HG03064 (cell line): ENCODE results near the gene ISLR.
A peak's percentile ranks its signal among the peaks of the same experiment; 100 is the strongest.
"Not testable (repeated sequence)": the region's sequence is repeated elsewhere in the genome, so short reads cannot be mapped to it uniquely, and the experiment has no call there.

Source experiments
- ATAC-seq: cut with Tn5 transposase; IDR thresholded peaks from one replicate; pipeline ENCODE4 v1.9.1; 2021; ENCODE audit warnings: low read depth; ENCODE audit not compliant: unreplicated experiment

ISLR gene

DNA sequence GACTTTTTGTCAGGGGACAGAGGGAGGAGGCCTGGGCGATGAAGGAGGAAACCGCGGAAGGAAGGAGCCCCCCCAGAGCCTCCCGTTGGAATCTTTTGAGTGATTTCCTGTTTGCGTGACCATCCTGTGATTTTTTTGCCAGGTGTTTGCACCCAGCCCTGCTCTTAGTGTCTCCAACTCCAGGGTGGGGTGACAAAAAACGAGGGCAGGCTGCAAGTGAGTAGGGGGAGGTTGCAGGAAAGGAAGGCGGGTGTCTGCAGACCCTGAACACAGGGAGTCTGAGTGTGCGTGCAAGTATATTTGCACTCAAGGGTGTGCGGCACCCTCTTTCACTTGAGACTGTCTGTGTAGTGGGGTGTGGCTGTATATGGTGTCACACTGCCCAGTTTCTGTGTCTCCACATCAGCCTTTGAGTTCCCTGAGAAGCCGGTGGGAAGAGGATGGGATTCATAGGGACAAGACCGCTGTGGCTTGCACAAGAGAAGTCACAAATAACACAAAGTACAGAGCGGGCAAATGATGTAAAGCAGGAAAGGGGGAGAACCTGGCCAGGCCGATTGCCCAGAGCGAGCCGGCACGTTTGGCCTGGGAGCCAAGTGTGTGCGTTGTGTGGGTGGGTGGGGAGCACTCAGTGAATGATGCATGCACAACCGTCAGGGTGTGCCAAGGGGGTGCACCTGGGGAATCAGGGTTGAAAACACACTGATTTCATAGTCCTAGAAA lies 36.5 kb upstream of the ISLR start:
- no peak for ATAC-seq

DNA sequence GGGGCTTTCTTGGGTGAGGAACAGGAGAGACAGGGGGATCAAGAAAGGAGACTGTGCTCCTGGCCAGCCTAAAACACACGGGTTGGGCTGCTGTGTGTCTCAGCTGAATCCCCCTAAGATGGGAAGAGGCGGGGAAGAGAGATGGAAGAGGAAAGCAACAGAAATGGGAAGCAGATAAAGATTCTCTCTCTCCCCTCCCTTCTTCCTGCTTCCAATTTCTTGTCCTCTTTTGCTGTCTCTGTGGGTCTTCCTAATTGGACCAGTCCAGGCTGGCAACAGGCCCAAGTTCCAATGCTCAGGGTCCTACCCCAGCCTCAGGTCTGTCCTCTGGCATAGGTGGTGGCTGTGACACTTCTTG lies 36.0 kb upstream of the ISLR start:
- ATAC-seq: no peak

DNA sequence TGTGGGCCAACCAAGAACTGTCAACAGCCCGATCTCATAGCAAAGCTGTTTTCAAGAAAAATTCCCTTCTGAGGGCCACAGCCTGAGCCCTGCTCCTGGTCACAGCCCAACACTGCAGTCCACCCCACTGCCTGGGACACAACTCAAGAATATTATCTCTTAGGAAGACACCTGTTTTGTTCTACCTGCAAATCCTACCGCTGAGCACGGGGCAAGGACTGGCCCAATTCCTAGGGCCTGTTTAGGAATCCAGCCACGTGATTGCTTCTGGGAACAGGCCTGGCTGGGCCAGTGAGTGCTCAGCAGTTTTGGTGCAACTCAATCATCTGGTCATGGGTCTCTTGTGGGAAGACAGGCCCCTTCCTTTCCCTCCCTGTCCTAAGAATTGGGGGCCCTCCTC lies 34.9 kb upstream of the ISLR start:
- no peak for ATAC-seq

DNA sequence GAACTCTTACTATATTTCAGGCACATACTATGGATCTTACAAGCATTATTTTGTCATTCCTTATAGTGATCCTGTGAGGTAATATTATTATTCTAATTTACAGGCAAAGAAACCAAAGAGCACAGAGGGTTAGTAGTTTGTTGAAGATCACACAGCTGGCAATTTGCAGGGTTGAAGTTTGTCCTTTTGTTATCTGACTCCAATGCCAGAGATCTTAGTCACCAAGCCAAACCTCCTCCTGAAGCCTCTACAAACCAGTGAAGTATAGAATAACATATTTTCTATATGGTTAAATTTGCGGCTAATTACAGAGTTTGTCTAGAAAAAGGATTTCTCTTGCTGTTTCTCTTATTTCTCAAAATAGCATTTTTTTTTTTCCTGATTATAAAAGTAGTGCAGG lies 31.9 kb upstream of the ISLR start:
- no peak for ATAC-seq

DNA sequence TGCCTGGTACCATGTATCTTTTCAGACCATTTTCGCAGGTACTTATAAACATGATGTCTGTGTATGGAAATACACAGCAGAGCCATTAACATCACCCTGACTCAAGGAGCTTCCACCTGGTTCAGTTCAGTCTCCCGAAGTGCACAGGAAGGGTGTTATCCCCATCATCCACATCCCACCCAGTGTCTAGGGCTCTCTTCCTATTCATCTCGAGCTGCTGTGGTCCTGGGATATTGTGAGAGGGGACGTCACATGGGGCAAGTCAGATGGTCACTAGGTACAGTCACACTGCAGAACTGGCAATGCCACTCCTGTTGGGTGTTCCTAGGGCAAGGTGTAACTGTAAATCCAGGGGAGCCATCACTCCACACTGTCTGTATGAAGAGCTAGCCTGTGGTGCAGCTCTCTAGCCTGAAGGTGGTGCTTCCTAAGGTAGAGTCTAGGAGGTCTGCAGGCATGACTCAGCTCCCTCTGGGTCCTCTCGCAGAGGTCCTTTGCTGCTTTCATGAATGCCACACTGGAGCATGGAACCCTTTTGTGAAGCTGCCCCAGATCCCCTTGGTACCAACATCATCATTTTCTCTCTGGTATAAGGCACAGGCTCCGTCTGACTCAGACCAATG lies 29.2 kb upstream of the ISLR start:
- no peak for ATAC-seq

DNA sequence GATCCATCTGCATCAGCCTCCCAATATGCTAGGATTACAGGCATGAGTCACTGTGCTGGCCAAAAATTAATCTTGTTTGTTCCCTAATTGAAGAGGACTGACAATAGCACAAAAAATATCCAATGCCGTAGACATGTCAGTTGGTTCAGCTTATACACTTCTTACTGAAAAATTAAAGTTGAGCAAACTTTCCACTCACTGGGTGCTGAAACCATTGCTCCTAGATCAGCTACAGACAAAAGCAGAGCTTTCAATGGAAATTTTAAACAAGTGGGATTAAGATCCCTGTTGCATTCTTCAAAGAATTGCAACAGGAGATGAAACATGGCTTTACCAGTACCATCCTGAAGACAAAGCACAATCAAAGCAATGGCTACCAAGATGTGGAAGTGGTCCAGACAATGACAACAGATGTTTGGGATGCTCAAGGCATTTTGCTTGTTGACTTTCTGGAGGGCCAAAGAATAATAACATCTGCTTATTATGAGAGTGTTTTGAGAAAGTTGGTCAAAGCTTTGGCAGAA lies 27.2 kb upstream of the ISLR start:
- ATAC-seq: no peak

DNA sequence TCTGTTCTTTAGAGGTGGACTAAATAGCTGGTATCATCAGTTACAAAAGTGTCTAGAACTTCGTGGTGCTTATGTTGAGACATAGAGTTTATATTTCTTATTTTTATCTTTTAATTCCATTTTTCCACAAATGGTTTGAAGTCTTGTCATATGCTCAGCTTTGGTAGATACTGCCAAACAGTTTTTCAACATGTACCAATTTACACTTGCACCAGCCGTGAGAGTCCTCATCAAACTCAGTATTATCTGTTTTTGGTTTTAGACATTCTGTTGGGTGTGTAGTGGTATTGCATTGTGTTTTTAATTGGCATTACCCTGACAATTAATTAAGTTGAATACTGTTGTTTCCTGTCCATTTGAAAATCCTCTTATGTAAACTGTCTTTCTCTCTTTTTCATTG lies 26.5 kb upstream of the ISLR start:
- no peak for ATAC-seq

DNA sequence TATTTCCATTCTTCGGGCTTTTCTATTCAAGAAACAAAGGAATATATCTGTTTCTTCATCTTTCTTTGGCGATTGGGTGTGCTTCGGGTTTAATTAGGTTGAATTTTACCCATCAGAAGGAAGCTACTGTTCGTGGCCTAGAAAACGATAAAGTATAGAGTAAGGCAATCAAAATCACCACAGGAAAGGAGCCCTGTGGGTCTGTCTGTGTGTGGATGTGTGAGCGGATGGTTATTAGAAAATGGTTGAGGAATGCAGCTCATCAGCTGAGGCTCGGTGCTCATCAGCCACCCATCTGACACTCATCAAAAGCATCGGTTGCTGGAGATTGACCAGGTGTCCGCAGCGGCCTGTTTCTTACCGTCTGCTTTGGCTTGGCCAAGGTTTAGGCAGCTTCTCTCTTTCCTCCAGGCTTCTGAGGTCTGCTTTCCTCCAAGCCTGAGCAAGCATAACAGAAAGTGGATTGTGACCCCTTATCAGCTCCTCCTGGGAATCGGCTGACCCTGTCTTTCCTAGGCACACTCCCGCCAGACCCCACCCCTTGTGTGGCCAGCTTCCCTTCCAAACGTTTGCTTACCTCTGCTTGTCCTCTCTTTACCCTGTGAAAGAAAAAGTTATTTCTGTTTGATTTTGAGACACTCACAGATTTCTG lies 17.6 kb upstream of the ISLR start:
- no peak for ATAC-seq

DNA sequence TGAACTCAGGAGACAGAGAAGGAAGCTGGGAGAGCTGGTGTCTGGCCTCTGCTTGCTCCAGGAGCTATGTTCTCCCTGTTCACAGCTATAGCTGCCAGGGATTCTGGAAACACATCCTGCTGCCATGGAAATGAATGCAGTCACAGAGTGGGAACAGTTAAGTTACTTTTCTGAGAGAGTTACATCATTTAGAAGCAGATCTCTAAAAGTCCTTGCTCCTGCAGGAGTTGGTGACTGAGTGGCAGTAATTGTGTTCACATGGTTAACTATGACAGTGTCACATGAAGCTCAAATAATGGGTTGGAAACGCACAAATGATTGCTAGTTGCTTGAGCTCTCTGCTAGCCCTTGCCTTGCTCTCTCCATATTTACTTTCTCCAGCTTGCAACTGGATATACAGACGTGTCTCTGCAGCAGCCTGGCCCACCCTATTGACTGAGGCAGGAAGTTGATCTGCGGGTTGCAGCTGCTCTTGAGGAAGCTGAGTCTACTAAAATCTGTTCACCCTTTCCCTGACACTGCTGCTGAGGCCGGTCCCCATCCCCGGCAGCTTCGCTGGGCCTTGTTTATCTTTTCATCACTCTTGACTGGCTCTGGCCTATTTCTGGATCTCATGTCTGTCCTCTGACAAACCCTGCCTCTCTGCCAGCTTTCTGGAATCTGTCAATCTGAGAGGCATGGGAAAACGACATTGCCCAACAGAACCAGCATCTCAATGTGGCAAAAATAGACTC lies 16.7 kb upstream of the ISLR start:
- no peak for ATAC-seq

DNA sequence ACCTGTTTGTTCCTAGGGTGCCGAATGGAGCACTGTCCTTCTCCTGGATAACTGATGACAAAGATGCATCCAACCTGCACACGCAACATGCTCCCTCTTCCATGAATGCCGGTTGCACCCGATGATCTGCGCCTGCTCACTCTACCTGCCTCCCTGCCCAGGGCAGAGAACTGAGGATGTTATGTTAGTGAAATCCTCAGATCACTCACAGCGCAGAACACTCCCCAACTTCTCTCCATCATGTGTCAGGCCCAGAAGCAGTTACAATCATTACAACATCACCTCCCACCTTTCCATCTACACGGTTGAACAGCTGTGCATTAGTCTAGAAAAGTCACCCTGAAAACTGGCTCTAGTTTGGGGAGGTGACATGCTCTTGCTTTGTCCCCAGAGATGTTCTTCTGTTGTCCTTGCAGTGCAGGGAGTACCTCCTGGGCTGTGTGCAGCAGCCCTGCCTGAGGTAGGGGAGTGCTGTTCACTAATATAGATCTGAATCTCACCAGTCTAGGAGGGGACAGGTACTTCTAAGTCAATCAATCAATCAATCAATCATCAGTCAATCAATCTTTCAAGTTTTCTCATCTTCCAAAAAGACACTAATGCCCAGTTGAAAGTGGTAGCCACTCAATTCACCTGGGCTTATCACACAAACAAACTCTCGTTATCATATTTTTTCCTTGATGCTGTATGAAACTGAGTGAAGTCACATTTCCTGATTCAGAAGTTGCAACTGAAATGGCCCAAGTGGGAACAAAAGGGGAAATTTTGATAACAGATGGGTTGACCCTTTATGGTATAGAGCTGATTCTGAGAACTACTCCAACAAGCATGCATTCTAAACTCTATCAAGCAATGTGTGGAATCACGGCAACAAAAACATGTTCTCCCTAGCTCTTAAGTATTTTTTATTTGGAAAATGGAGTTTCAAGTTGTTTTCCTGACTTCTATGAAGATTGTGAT lies 15.4 kb upstream of the ISLR start:
- ATAC-seq: no peak

DNA sequence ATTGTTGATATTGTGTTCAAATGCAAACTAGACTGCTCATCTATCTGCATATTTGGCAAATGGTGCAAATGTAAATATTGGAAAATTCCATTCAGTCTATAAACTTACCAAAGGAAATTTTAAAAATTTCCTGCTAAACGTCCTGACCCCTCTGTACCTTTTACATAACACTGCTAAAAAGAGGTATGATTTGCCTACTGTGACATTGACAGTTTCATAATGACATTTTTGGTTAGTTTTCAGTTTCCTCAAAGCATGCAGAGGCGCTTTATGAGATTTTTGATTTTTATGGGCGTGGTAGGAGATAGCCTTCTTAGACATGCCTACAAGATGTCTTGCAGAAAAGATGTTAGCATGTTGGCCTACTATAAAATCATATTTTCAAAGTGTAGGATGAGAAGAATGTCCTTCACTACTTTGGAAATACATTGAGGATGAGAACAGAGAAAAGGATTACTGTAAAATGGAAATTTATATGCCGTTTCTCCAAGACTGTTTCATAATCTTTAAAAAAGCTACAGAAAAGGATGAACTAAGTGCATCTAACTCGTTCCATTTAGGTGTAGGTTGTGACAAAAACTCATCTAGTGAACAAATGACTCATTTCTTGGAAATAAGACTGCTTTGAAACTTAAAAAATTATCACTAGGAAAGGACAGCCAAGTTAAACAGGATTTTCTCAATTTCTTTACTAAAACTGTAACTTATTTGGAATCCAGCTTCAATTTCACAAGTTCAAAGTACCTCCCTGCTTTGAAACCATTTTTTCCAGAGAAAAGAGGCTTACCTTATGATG lies 14.5 kb upstream of the ISLR start:
- peak; percentile 65 for ATAC-seq

DNA sequence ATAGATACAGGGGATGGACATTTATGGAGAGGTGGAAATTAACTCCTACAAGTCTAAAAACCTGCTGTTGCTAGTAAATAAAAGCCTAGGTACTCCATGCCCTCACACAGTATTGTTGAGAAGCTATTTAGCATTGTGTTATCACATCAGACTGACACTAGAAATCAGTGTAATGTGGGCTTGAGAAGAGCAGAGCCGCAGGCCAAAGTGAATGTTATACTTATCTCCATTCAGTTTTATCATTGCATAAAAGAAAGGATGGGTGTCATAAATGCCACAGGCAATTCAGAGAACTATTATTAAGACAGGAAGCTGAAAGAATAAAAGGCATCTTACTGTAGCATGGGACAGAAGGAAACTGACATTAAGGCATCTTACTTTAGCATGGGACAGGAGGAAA lies 13.7 kb upstream of the ISLR start:
- ATAC-seq: no peak

DNA sequence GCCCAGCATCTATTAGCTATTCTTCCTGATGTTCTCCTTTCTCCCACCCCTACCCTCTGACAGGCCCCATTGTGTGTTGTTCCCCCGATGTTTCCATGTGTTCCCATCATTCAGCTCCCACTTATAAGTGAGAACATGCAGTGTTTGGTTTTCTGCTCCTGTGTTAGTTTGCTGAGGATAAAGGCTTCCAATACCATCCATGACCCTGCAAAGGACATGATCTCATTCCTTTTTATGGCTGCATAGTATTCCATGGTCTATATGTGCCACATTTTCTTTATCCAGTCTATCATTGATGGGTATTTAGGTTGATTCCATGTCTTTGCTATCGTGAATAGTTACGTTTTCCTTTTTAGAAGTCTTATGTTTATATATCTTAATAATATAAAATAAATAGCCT lies 13.1 kb upstream of the ISLR start:
- not testable (repeated sequence) for ATAC-seq

DNA sequence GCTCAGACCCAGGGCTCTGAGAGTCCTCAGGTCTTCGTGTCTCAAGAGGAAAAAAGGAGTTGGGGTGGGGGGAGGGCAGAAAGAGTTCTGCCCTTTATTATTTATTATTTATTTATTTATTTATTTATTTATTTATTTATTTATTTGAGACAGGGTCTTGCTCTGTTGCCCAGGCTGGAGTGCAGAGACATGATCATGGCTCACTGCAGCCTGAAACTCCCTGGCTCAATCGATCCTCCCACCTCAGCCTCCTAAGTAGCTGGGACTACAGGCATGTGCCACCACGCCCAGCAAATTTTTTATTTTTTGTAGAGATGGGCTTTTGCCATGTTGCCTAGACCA lies 11.3 kb upstream of the ISLR start:
- not testable (repeated sequence) for ATAC-seq

DNA sequence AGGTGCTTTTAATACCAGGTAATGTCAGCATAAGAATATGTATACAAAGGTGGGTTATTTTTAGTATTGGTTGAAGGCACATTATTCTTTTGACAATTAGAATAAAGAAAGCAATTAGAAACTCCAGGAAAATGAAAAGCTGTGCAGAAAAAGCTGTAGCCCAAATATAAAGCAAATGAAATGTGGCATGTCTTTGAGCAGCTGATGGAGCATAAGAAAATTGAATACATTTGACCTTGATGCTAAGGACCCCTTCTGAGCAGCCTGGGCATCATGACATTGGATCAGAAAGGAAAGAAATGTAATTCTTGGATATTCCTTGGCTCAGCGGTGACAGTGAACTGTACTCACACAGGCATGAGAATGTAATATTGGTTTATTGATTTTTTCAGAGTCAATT lies 8.0 kb upstream of the ISLR start:
- ATAC-seq: no peak

DNA sequence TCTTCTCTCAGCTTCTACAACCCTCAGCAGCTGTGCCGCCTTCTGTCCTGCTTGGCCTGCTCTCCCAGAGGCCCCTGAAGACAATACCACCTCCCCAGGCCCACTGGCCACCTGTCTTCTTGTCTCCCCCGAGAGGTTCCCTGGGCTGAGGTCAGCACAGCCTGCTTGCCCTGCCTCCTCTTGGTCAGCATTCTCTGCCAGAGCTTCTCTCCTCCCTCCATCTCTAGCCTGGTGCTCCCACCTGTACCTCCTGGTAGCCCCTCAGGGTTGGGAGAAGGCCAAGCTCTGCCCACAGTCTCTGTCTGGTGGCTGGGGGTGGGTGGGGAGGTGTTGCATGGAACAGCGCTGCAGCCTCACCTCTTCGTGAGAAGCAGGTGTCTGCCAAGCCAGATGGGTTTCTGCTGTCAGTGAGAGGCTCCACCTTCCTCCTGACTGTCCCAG lies 5.6 kb upstream of the ISLR start:
- ATAC-seq: no peak

DNA sequence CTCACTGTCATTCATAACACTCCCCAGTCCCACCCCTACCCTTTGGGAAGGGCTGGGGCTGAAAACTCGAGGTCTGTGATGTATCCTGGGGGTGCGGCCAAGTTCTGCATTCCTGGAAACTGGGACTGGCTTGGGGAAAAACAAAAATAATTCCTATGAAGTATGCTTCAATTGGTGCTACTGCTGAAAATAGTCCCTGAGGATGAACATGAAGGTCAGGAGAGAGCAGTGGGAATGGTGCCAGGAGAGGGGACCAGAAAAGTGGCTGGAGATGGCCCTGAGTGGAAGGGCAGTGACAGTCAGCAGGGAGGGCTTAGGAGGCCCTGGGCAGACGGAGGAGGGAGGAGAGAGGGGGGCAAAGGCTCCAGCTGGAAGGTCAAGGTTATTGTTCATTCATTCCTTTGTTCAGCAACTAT lies 4.8 kb upstream of the ISLR start:
- ATAC-seq: no peak

DNA sequence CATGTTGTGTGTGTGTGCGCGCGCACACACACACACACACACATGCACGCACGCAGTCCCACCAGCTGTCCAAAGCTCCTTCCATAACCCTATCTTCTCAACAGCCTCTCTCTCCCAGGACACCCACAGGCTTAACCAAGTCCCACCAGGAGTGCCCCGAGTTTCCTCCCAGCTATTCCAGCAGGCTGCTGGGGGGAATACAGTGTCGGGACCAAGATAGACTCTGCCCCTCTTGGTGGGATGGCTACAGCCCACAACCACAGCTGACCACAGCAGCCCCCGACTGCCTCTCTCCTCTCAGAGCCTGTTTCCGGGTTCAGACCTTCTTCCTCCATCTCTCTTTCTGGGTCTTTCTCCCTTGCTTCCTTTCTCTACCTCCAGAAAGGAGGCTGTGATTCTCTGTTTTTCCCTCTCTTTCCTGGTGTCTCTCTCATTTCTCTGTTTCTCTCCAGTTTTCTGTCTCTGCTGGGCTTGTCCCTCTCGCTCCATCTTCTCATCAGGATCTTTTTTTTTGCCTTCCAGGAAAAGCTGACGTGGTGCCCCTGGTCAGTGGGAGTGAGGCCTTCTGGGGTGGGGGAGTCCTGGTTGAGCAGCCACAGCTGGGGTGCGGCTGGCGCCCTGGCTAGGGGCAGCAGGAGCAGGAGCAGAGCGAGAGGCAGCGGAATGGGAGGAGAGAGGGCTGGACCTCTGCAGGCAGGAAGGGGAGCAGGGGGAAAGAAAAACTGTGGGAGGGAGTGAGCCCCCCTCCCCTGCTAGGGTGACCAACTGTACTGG lies 3.3 kb upstream of the ISLR start:
- no peak for ATAC-seq
